ENCODE data around the gene NDST1. TPM values are rescaled to one million over a fixed set of nuclear protein-coding genes. Genes with fewer than 3 reads are reported as not detected.

NDST1 gene
- total and polyA plus RNA-seq, 2 of the 8 experiments (the other 6 are each of a cell fraction or from before 2014, with no cell fraction given): 27.0 to 72.0 TPM

DNA sequence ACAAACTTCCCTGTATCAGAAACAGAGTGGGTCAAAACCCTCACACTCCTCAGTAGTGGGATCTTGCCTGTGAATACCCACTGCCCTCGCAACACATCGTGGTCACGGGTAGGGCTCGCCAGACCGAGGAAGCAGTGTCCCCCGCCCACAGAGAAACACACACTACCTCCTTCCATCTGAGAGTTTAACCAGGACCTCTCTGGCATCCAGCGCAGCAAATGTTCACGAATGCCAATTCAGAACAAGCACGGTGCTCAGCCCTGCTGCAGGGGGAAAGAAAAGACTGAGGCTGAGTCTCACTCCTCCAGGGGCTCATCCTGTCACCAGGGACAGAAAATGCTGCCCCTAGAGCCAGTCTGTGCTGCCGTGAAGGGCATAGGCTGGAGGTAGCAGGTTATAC is 90.1 kb downstream of the NDST1 start:
- H3K23ac ChIP-seq (ENCODE audit: insufficient read length): no peak overlapping the region
- no peaks in the 10 kb centered on the region for H3K79me2 ChIP-seq (ENCODE audit: control insufficient read depth in 1 of 2, insufficient read depth in 2 of 2, low read length in 2 of 2)
- H2BK5ac ChIP-seq (ENCODE audit: low read depth, low read length): no peak overlapping the region
- no peak overlapping the region for H3K4me2 ChIP-seq (ENCODE audit: insufficient read depth in 1 of 2, low read depth in 2 of 2, low read length in 2 of 2)
- CTCF ChIA-PET (ENCODE audit: partially characterized antibody): interaction anchor here (0.7 to 0.9 kb wide), 3 partner anchors 54 to 517 kb away, joined by 3 to 4 read pairs (median 3); no protein-coding TSS in a partner anchor
- H4K5ac ChIP-seq (ENCODE audit: insufficient read length, low read depth, low read length): no peak overlapping the region
- H3K27me3 ChIP-seq (replicated peaks in 1 of 4; ENCODE audit: control insufficient read depth in 3 of 4, extremely low read depth in 1 of 4, insufficient read depth in 3 of 4, low read length in 3 of 4): no peaks in the 10 kb centered on the region
- WGBS, 2 experiments (ENCODE audit: extremely low coverage in 1 of 2, insufficient coverage in 1 of 2, insufficient read length in 1 of 2, insufficient replicate concordance in 2 of 2, low coverage in 1 of 2, low lambda C conversion rate in 2 of 2, missing lambda C conversion rate in 1 of 2): 93% methylated on average over 10 of the region's 10 CpGs; no CpG with 5 or more reads in 1 of the 2 experiments
- no peaks in the 10 kb centered on the region; a peak in 1 of 7 replicates for H3K4me1 ChIP-seq (replicated peaks in 1 of 4; ENCODE audit: control insufficient read depth in 3 of 4, insufficient read depth in 4 of 4, low read length in 3 of 4)
- no peaks in the 10 kb centered on the region for H3K23me2 ChIP-seq (ENCODE audit: low read depth, low read length)
- H3K56ac ChIP-seq (replicated peaks; ENCODE audit: insufficient read length, low read depth, low read length): no peak overlapping the region
- TF ChIP-seq, protein P1, sequence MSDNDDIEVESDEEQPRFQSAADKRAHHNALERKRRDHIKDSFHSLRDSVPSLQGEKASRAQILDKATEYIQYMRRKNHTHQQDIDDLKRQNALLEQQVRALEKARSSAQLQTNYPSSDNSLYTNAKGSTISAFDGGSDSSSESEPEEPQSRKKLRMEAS (IDR thresholded peaks at IDR 0.05): no peak
- no peak for TF ChIP-seq RXRA (IDR thresholded peaks at IDR 0.05; ENCODE audit: insufficient read depth, low read depth, low read length)
- no peak for TF ChIP-seq RNF2 (IDR thresholded peaks at IDR 0.05; ENCODE audit: borderline replicate concordance, low read depth, low read length, missing control alignments, poor library complexity, severe bottlenecking)
- TF ChIP-seq TAF7 (optimal IDR thresholded peaks at IDR 0.05; ENCODE audit: borderline replicate concordance, low read depth, low read length): no peak
- TF ChIP-seq EP300 (IDR thresholded peaks at IDR 0.05; ENCODE audit: borderline replicate concordance in 1 of 2, low read depth in 2 of 2, low read length in 2 of 2): no peak
- no peak for TF ChIP-seq POLR2A (IDR thresholded peaks at IDR 0.05; ENCODE audit: control extremely low read depth in 1 of 2, low read depth in 2 of 2, low read length in 2 of 2)
- TF ChIP-seq TAF1 (IDR thresholded peaks at IDR 0.05; ENCODE audit: low read depth, low read length): no peak
- no peak for TF ChIP-seq RBBP5 (IDR thresholded peaks at IDR 0.05; ENCODE audit: borderline replicate concordance, low read depth, low read length)
- no peak for TF ChIP-seq SRF (IDR thresholded peaks at IDR 0.05; ENCODE audit: low read depth, low read length)
- TF ChIP-seq, protein P2, sequence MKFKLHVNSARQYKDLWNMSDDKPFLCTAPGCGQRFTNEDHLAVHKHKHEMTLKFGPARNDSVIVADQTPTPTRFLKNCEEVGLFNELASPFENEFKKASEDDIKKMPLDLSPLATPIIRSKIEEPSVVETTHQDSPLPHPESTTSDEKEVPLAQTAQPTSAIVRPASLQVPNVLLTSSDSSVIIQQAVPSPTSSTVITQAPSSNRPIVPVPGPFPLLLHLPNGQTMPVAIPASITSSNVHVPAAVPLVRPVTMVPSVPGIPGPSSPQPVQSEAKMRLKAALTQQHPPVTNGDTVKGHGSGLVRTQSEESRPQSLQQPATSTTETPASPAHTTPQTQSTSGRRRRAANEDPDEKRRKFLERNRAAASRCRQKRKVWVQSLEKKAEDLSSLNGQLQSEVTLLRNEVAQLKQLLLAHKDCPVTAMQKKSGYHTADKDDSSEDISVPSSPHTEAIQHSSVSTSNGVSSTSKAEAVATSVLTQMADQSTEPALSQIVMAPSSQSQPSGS (IDR thresholded peaks at IDR 0.05; ENCODE audit: low read length): no peak
- TF ChIP-seq BCL11A (IDR thresholded peaks at IDR 0.05; ENCODE audit: low read depth in 2 of 2, low read length in 2 of 2): no peak
- H3K9ac ChIP-seq (replicated peaks in 1 of 4; ENCODE audit: extremely low read depth in 1 of 4, low read depth in 3 of 4, low read length in 3 of 4): no peak overlapping the region
- no peak overlapping the region for H4K91ac ChIP-seq (replicated peaks; ENCODE audit: insufficient read length, low read length)
- H2AFZ ChIP-seq (ENCODE audit: low read length): no peak overlapping the region
- H2AK5ac ChIP-seq (ENCODE audit: low read depth, low read length): no peak overlapping the region
- FAIRE-seq (no peak), DNase-seq (ENCODE audit: low read depth in 1 of 2, low spot score in 2 of 2) (no peak)
- no peak overlapping the region for H2BK20ac ChIP-seq (ENCODE audit: low read length)
- H2BK12ac ChIP-seq (ENCODE audit: low read depth, low read length): no peak overlapping the region
- H3K9me3 ChIP-seq (ENCODE audit: insufficient read depth in 2 of 2, low read depth in 1 of 2, low read length in 1 of 2): no peaks in the 10 kb centered on the region
- no peaks in the 10 kb centered on the region for H3K79me1 ChIP-seq (ENCODE audit: low read depth, low read length)
- no peaks in the 10 kb centered on the region for H4K20me1 ChIP-seq (replicated peaks in 1 of 2; ENCODE audit: control insufficient read depth in 1 of 2, insufficient read depth in 2 of 2, low read length in 2 of 2)
- H3K27ac ChIP-seq (ENCODE audit: low read depth, low read length): no peak overlapping the region
- H2BK120ac ChIP-seq (replicated peaks; ENCODE audit: low read depth, low read length): no peak overlapping the region
- H4K8ac ChIP-seq (ENCODE audit: extremely low read depth, insufficient read depth, low read length): no peak overlapping the region
- no peak overlapping the region for H3K14ac ChIP-seq (ENCODE audit: insufficient read length)
- H3K36me3 ChIP-seq (ENCODE audit: control insufficient read depth in 2 of 4, insufficient read depth in 4 of 4, low read length in 3 of 4): no peaks in the 10 kb centered on the region
- POLR2A ChIA-PET (ENCODE audit: partially characterized antibody): interaction anchor here (1.1 kb wide), 1 partner anchor 10 kb away, joined by 3 read pairs; no protein-coding TSS in a partner anchor
- no peak overlapping the region for H2BK15ac ChIP-seq (ENCODE audit: low read length)
- H3K4ac ChIP-seq (replicated peaks; ENCODE audit: insufficient read length, low read depth, low read length): no peak overlapping the region
- H3K4me3 ChIP-seq (ENCODE audit: extremely low read depth in 1 of 4, insufficient read depth in 2 of 4, low read depth in 3 of 4, low read length in 4 of 4): no peak overlapping the region
- no peak overlapping the region for H3K18ac ChIP-seq (ENCODE audit: extremely low read depth, low read length)
